H1 (cell line): ENCODE data around the gene CDKN2B-AS1. TPM values are rescaled to one million over a fixed set of nuclear protein-coding genes. Genes with fewer than 3 reads are reported as not detected.
"Not testable (repeated sequence)": the region's sequence is repeated elsewhere in the genome, so short reads cannot be mapped to it uniquely, and the experiment has no call there.

Source experiments
- CTCF ChIA-PET: fragments of 300-600 bp; sonication (Branson Sonifier 250); formaldehyde crosslinking; loops from one replicate; lab custom pipeline; 2021; ENCODE audit not compliant: partially characterized antibody; lab: Charles Lee
- POLR2A ChIA-PET: fragments of 300-600 bp; sonication (Branson Sonifier 250); formaldehyde crosslinking; loops from one replicate; lab custom pipeline; 2021; ENCODE audit warnings: inconsistent platforms; ENCODE audit not compliant: partially characterized antibody; lab: Charles Lee
- DNase-seq, 2 experiments: peaks; one replicate each; pipeline versions ENCODE4 v3.0.0 to v3.0.0-alpha.2; 2010 to 2022; ENCODE audit warnings: low spot score in 2 of 2, low read depth in 1 of 2, mixed read lengths in 1 of 2
- FAIRE-seq: peaks from 2 replicates; lab custom pipeline; 2011; peaks lifted over from hg19 to GRCh38; lab: Jason Lieb, UNC
- H2AFZ ChIP-seq: 2 replicates; pipeline ENCODE4 v1.8.1; 2012; ENCODE audit warnings: low read length, inconsistent platforms
- H2AK5ac ChIP-seq: 2 replicates; pipeline ENCODE4 v1.6.1; 2013; ENCODE audit warnings: low read depth, low read length
- H2BK120ac ChIP-seq: replicated peaks from 2 replicates; pipeline ENCODE3; 2013; ENCODE audit warnings: low read depth, low read length, inconsistent platforms
- H2BK12ac ChIP-seq: 2 replicates; pipeline ENCODE4 v1.6.1; 2013; ENCODE audit warnings: low read depth, low read length
- H2BK15ac ChIP-seq: 2 replicates; pipeline ENCODE4 v1.6.1; 2013; ENCODE audit warnings: low read length
- H2BK20ac ChIP-seq: 2 replicates; pipeline ENCODE4 v1.6.1; 2013; ENCODE audit warnings: low read length
- H2BK5ac ChIP-seq: 2 replicates; pipeline ENCODE4 v1.6.1; 2013; ENCODE audit warnings: low read depth, low read length
- H3K14ac ChIP-seq: 2 replicates; pipeline ENCODE4 v1.6.1; 2013; ENCODE audit warnings: inconsistent platforms; ENCODE audit not compliant: insufficient read length
- H3K18ac ChIP-seq: 2 replicates; pipeline ENCODE4 v1.6.1; 2013; ENCODE audit warnings: low read length; ENCODE audit errors: extremely low read depth
- H3K23ac ChIP-seq: 2 replicates; pipeline ENCODE4 v1.6.1; 2013; ENCODE audit warnings: inconsistent platforms; ENCODE audit not compliant: insufficient read length
- H3K23me2 ChIP-seq: 2 replicates; pipeline ENCODE4 v1.6.1; 2013; ENCODE audit warnings: low read depth, low read length
- H3K27ac ChIP-seq: 2 replicates; pipeline ENCODE4 v1.6.1; 2011; ENCODE audit warnings: low read depth, low read length, inconsistent platforms
- H3K27me3 ChIP-seq, 4 experiments: replicated peaks in 1 of 4; 1 replicate in 1 of 4; 2 replicates in 3 of 4; pipeline versions ENCODE4 v1.6.1 to v1.8.1; 2011 to 2013; ENCODE audit warnings: low read length in 3 of 4, mild to moderate bottlenecking in 3 of 4, inconsistent platforms in 2 of 4, mixed read lengths in 2 of 4, moderate library complexity in 1 of 4; ENCODE audit not compliant: control insufficient read depth in 3 of 4, insufficient read depth in 3 of 4; ENCODE audit errors: extremely low read depth in 1 of 4
- H3K36me3 ChIP-seq, 4 experiments: 2 replicates each; pipeline versions ENCODE4 v1.6.1 to v1.8.1; 2011 to 2013; ENCODE audit warnings: mild to moderate bottlenecking in 4 of 4, low read length in 3 of 4, moderate library complexity in 2 of 4, control low read depth in 1 of 4, inconsistent platforms in 1 of 4; ENCODE audit not compliant: insufficient read depth in 4 of 4, control insufficient read depth in 2 of 4
- H3K4ac ChIP-seq: replicated peaks from 2 replicates; pipeline ENCODE3; 2013; ENCODE audit warnings: low read length, low read depth, mixed read lengths, inconsistent platforms; ENCODE audit not compliant: insufficient read length
- H3K4me1 ChIP-seq, 4 experiments: replicated peaks in 1 of 4; 1 replicate in 1 of 4; 2 replicates in 3 of 4; pipeline versions ENCODE4 v1.6.1 to v1.8.1; 2011 to 2013; ENCODE audit warnings: low read length in 3 of 4, inconsistent platforms in 2 of 4, mixed read lengths in 1 of 4; ENCODE audit not compliant: insufficient read depth in 4 of 4, control insufficient read depth in 3 of 4
- H3K4me2 ChIP-seq, 2 experiments: 2 replicates each; pipeline versions ENCODE4 v1.6.1 to v1.8.1; 2011 to 2013; ENCODE audit warnings: low read depth in 2 of 2, low read length in 2 of 2, control low read depth in 1 of 2, inconsistent platforms in 1 of 2, mild to moderate bottlenecking in 1 of 2; ENCODE audit not compliant: insufficient read depth in 1 of 2
- H3K4me3 ChIP-seq, 4 experiments: fragments of 200-600, 300-600 bp in 1 of 4; sonication (generic), shearing (Covaris generic), sonication (Bioruptor Twin) in 1 of 4; 2 replicates each; pipeline versions ENCODE4 v1.5.1 to v1.8.1; 2011 to 2016; ENCODE audit warnings: low read length in 4 of 4, low read depth in 3 of 4, control low read depth in 2 of 4, inconsistent platforms in 2 of 4, mild to moderate bottlenecking in 2 of 4, mixed read lengths in 1 of 4, moderate library complexity in 1 of 4; ENCODE audit not compliant: insufficient read depth in 2 of 4; ENCODE audit errors: extremely low read depth in 1 of 4
- H3K56ac ChIP-seq: replicated peaks from 2 replicates; pipeline ENCODE3; 2013; ENCODE audit warnings: low read depth, mild to moderate bottlenecking, mixed read lengths, low read length, inconsistent platforms; ENCODE audit not compliant: insufficient read length
- H3K79me1 ChIP-seq: 2 replicates; pipeline ENCODE4 v1.6.1; 2013; ENCODE audit warnings: low read depth, low read length, control low read depth
- H3K79me2 ChIP-seq, 2 experiments: 2 replicates each; pipeline versions ENCODE4 v1.6.1 to v1.8.1; 2012 to 2013; ENCODE audit warnings: low read length in 2 of 2, mild to moderate bottlenecking in 2 of 2, inconsistent platforms in 1 of 2; ENCODE audit not compliant: insufficient read depth in 2 of 2, control insufficient read depth in 1 of 2
- H3K9ac ChIP-seq, 4 experiments: replicated peaks in 1 of 4; 1 replicate in 1 of 4; 2 replicates in 3 of 4; pipeline versions ENCODE4 v1.6.1 to v1.8.1; 2011 to 2013; ENCODE audit warnings: low read depth in 3 of 4, low read length in 3 of 4, control low read depth in 2 of 4, mild to moderate bottlenecking in 2 of 4, moderate library complexity in 2 of 4, inconsistent platforms in 1 of 4; ENCODE audit errors: extremely low read depth in 1 of 4
- H3K9me3 ChIP-seq, 2 experiments: 2 replicates each; pipeline versions ENCODE4 v1.6.1 to v1.8.1; 2012 to 2013; ENCODE audit warnings: mild to moderate bottlenecking in 2 of 2, moderate library complexity in 2 of 2, control low read depth in 1 of 2, inconsistent platforms in 1 of 2, low read depth in 1 of 2, low read length in 1 of 2, mixed read lengths in 1 of 2; ENCODE audit not compliant: insufficient read depth in 2 of 2
- H4K20me1 ChIP-seq, 2 experiments: replicated peaks in 1 of 2; 2 replicates each; pipeline versions ENCODE3 to v1.8.1; 2011 to 2013; ENCODE audit warnings: inconsistent platforms in 2 of 2, low read length in 2 of 2, mild to moderate bottlenecking in 1 of 2; ENCODE audit not compliant: insufficient read depth in 2 of 2, control insufficient read depth in 1 of 2
- H4K5ac ChIP-seq: 2 replicates; pipeline ENCODE4 v1.6.1; 2013; ENCODE audit warnings: low read length, low read depth, mixed read lengths, inconsistent platforms; ENCODE audit not compliant: insufficient read length
- H4K8ac ChIP-seq: 2 replicates; pipeline ENCODE4 v1.8.0; 2013; ENCODE audit warnings: mild to moderate bottlenecking, moderate library complexity, low read length, inconsistent platforms; ENCODE audit not compliant: insufficient read depth; ENCODE audit errors: extremely low read depth
- H4K91ac ChIP-seq: replicated peaks from 2 replicates; pipeline ENCODE3; 2013; ENCODE audit warnings: low read length, mixed read lengths, inconsistent platforms; ENCODE audit not compliant: insufficient read length
- WGBS, 2 experiments: shearing (Covaris generic) in 1 of 2; methylation state at CpG; one replicate each; pipeline versions ENCODE4 v1.1.6 to v1.1.7; 2013 to 2015; ENCODE audit warnings: low lambda C conversion rate in 2 of 2, mixed read lengths in 2 of 2, inconsistent platforms in 1 of 2, low coverage in 1 of 2, missing lambda C conversion rate in 1 of 2; ENCODE audit not compliant: insufficient replicate concordance in 2 of 2, insufficient coverage in 1 of 2, insufficient read length in 1 of 2; ENCODE audit errors: extremely low coverage in 1 of 2, missing lambda C conversion rate in 1 of 2; 5-methylcytosine and 5-hydroxymethylcytosine counted together
- polyA plus RNA-seq, 7 experiments: library from polyadenylated mRNA; depleted of rRNA in 3 of 7; stranded (reverse) in 5 of 7; unstranded in 2 of 7; fragments of >200 nt in 5 of 7; fragments of 200-250 nt in 2 of 7; gene quantifications; 1 replicate in 5 of 7; 2 replicates in 1 of 7; 4 replicates in 1 of 7; pipeline versions ENCODE4 v1.2.1 to v1.2.3, GENCODE V29; 2011 to 2013; ENCODE audit warnings: missing spikeins in 2 of 7, mixed read lengths in 2 of 7
- total RNA-seq: library from RNA; stranded (reverse); fragmentation: NEBNext Ultra II Directional; extraction: Animal tissue kit (Norgen Biotek cat#: 25700); gene quantifications from 2 replicates; pipeline ENCODE4 v1.2.1, GENCODE V29; 2021

Gene CDKN2B-AS1
- total and polyA plus RNA-seq, 2 of the 8 experiments (the other 6 are each of a cell fraction or from before 2014, with no cell fraction given), result not detected

DNA sequence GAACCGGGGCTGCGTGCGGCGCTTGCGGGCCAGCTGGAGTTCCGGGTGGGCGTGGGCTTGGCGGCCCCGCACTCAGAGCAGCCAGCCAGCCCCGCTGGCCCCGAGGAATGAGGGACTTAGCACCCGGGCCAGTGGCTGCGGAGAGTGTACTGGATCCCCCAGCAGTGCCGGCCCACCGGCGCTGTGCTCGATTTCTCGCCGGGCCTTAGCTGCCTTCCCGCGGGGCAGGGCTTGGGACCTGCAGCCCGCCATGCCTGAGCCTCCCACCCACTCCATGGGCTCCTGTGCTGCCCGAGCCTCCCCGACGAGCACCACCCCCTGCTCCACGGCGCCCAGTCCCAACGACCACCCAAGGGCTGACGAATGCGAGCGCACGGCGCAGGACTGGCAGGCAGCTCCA is 35.3 kb upstream of the CDKN2B-AS1 start:
- H2BK15ac ChIP-seq, H2BK120ac ChIP-seq, H3K14ac ChIP-seq, H2BK5ac ChIP-seq, H3K4me3 ChIP-seq, H3K79me2 ChIP-seq, FAIRE-seq, H3K27ac ChIP-seq, H3K23ac ChIP-seq, H3K4me1 ChIP-seq, H3K9ac ChIP-seq, H3K4ac ChIP-seq, H3K36me3 ChIP-seq, H2AFZ ChIP-seq, H2BK20ac ChIP-seq, H3K23me2 ChIP-seq, H3K4me2 ChIP-seq, H3K18ac ChIP-seq, H4K91ac ChIP-seq, H4K20me1 ChIP-seq, H3K79me1 ChIP-seq, H2AK5ac ChIP-seq, H4K5ac ChIP-seq, CTCF ChIA-PET, DNase-seq, H3K9me3 ChIP-seq, H2BK12ac ChIP-seq, H3K56ac ChIP-seq, H4K8ac ChIP-seq: not testable (repeated sequence)
- POLR2A ChIA-PET, result interaction anchor here (1.2 kb wide), 1 partner anchor 50 kb away, joined by 4 read pairs; the partner anchor contains the start of gene CDKN2B
- WGBS, 2 experiments, result 93% methylated on average over 11 of the region's 33 CpGs; no CpG with 5 or more reads in 1 of the 2 experiments
- peaks cover 1 to 17% (median 8%) of the 10 kb centered on the region in 4 experiments for H3K27me3 ChIP-seq
